SH-SY5Y (cell line): Measurements from ENCODE around the gene CHN2.

Source experiments
- GATA2 ChIP-seq: IDR thresholded peaks from 2 replicates; pipeline ENCODE4 v1.6.1; 2011; ENCODE audit warnings: mild to moderate bottlenecking, low read depth, low read length
- GATA3 ChIP-seq: IDR thresholded peaks from 2 replicates; pipeline ENCODE4 v1.6.1; 2011; ENCODE audit warnings: low read depth, mild to moderate bottlenecking, low read length, moderate library complexity

DNA sequence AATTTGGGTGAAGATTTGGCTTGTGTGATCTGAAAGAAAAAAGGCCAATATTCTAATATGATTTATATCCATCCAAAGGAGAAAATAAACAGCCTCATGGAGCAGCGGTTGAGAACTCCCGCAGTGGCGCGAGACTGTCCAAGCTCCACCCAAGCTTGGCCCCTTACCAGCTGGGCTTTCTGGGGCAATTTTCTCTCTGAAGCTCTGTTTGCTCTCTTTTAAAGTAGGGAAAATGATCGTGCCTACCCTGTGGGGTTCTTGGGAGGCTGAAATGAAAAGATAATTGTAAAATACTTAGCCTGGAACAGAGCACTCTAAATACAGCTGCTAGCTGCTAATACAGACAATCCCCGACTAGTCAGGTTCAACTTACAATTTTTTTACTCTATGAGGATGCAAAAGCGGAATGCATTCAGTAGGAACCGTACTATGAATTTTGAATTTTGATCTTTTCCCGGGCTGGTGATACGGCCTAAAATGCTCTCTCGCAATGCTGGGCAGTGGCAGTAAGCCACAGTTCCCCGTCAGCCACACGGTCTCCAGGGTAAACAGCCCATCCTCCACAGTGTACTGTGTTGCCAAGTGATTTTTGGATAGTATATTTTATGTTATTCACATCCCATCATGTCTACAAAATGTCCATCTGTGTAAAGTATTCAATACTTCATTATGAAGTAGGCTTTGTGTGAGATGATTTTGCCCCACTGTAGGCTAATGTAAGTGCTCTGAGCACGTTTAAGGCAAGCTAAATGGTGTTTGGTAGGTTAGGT, 137.7 kb downstream of the CHN2 start:
- TF ChIP-seq GATA2 (no peak), GATA3 (no peak)
